Measurements from ENCODE around the gene PIGL. TPM values are rescaled to one million over a fixed set of nuclear protein-coding genes. Genes with fewer than 3 reads are reported as not detected.

Gene PIGL
- total RNA-seq = 100 to 1,000 TPM in 1 of 2 donors, 10 to 100 TPM in 1; 52.1 to 124 TPM

GRCh38 chr17:16217002-16217635, at the start of gene PIGL:
PIGL (plus strand) TSS chr17:16217210; CDS start chr17:16217227, 17 bp downstream.
- Histone ChIP-seq H3K9me3 (no peaks in the 10 kb centered on the region), H3K4me1 (ENCODE audit: control insufficient read depth in 1 of 2, low read depth in 2 of 2) (peaks cover 35 to 38% of the 10 kb centered on the region in 2 donors), H3K27ac (peak within 1 kb of the TSS; percentile 98 to 99), H3K27me3 (replicated peaks; ENCODE audit: insufficient read depth) (no peaks in the 10 kb centered on the region), H3K4me3 (peak within 1 kb of the TSS; percentile 100), H3K36me3 (no peaks in the 10 kb centered on the region)
- ATAC-seq (ENCODE audit: insufficient number of reproducible peaks, low FRiP score, low read depth) (peak; percentile 54), DNase-seq (ENCODE audit: low spot score) (peak; percentile 63)
- no peak for TF ChIP-seq CTCF (IDR thresholded peaks at IDR 0.05)

DNA sequence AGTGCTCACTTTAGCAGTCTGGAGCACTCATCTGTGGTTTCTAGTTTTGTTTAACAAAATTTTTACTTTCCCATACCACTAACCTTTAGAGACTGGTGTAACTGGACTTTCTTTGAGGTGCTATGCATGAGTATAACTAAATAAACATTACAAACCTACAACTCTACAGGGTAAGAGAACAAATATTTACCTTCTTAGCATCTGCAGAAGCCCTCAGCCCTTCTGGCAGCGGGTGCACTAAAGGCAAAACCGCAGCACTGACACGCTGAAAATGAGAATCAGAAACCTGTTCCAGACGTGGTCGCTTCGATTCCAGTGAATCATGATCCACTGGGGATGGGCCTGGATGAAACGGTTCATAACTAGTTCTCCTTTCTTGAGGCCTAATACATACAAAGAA, 45.4 kb upstream of the PIGL start:
- ATAC-seq (ENCODE audit: insufficient number of reproducible peaks, low FRiP score, low read depth) = no peak

DNA sequence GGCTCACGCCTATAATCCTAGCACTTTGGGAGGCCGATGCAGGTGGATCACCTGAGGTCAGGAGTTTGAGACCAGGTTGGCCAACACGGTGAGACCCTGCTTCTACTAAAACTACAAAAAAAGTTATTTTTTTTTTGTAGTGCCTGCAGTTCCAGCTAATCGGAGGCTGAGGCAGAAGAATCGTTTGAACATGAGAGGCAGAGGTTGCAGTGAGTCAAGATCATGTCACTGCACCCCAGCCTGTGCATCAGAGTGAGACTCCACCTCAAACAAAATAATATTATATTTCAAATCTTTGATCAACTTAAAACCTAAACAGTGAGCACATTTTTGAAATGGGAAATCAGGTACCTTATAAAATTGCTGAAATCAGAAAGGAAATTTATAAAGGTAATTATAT, 38.2 kb upstream of the PIGL start:
- no peak for TF ChIP-seq CTCF (IDR thresholded peaks at IDR 0.05)
- DNase-seq (ENCODE audit: low spot score) = no peak
- H3K36me3 ChIP-seq = no peaks in the 10 kb centered on the region
- no peaks in the 10 kb centered on the region for H3K27me3 ChIP-seq (replicated peaks; ENCODE audit: insufficient read depth)
- no peak for ATAC-seq (ENCODE audit: insufficient number of reproducible peaks, low FRiP score, low read depth)
- H3K4me3 ChIP-seq = no peak overlapping the region
- no peak overlapping the region for H3K27ac ChIP-seq
- H3K4me1 ChIP-seq (ENCODE audit: control insufficient read depth in 1 of 2, low read depth in 2 of 2) = no peaks in the 10 kb centered on the region
- H3K9me3 ChIP-seq = no peaks in the 10 kb centered on the region

More for the DNA sequence above, 45.4 kb upstream of the PIGL start:
- Histone ChIP-seq H3K27me3 (replicated peaks; ENCODE audit: insufficient read depth) (no peaks in the 10 kb centered on the region), H3K36me3 (peaks cover 5% of the 10 kb centered on the region), H3K9me3 (no peaks in the 10 kb centered on the region), H3K27ac (no peak overlapping the region), H3K4me3 (no peak overlapping the region), H3K4me1 (ENCODE audit: control insufficient read depth in 1 of 2, low read depth in 2 of 2) (no peaks in the 10 kb centered on the region)
- no peak for DNase-seq (ENCODE audit: low spot score)
- TF ChIP-seq CTCF (IDR thresholded peaks at IDR 0.05) = no peak

DNA sequence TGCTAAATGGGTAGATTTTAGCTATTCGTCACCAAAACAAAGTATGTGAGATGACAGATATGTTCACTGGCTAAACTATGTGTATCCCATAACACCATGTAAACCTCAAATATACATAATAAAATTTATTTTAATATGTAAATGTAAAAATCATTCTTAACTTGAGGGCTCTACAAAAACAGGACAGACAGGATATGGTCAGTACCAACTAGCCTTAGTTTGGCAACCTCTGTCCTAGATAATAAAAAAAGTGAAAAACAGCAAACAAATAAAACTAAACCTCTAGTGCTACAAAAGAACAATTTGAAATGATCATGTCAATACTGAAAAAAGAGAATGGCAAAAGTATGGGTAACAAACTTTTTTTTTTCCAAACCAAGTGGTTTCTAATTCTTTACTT, 35.4 kb upstream of the PIGL start:
- Histone ChIP-seq H3K4me3 (no peak overlapping the region), H3K4me1 (ENCODE audit: control insufficient read depth in 1 of 2, low read depth in 2 of 2) (no peaks in the 10 kb centered on the region), H3K9me3 (no peaks in the 10 kb centered on the region), H3K36me3 (no peaks in the 10 kb centered on the region), H3K27ac (no peak overlapping the region), H3K27me3 (replicated peaks; ENCODE audit: insufficient read depth) (no peaks in the 10 kb centered on the region)
- no peak for TF ChIP-seq CTCF (IDR thresholded peaks at IDR 0.05)
- ATAC-seq (ENCODE audit: insufficient number of reproducible peaks, low FRiP score, low read depth) (no peak), DNase-seq (ENCODE audit: low spot score) (no peak)

DNA sequence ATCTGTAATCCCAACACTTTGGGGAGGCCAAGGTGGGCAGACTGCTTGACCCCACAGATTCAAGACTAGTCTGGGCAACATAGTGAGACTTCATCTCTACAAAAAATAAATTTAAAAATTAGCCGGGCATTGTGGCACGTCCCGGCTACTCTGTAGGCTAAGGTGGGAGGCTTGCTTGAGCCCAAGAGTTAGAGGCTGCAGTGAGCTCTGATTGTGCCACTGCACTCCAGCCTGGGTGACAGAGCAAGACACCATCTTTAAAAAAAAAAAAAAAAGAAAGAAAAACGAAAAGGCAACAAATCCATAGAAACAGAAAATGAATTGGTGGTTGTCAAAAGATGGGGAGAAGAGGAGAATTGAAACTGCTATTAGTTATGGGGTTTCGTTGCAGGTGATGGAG, 29.4 kb upstream of the PIGL start:
- no peak overlapping the region for H3K27ac ChIP-seq
- no peak for TF ChIP-seq CTCF (IDR thresholded peaks at IDR 0.05)
- peaks cover 5% of the 10 kb centered on the region in 2 donors for H3K4me1 ChIP-seq (ENCODE audit: control insufficient read depth in 1 of 2, low read depth in 2 of 2)
- H3K9me3 ChIP-seq = no peaks in the 10 kb centered on the region
- no peak overlapping the region for H3K4me3 ChIP-seq
- no peak for DNase-seq (ENCODE audit: low spot score)
- H3K36me3 ChIP-seq = peaks cover 4% of the 10 kb centered on the region
- no peaks in the 10 kb centered on the region for H3K27me3 ChIP-seq (replicated peaks; ENCODE audit: insufficient read depth)
- no peak for ATAC-seq (ENCODE audit: insufficient number of reproducible peaks, low FRiP score, low read depth)

Data from thoracic aorta (tissue), 2 donors.